ENCODE measurements around the gene GRID2IP. TPM values are rescaled to one million over a fixed set of nuclear protein-coding genes. Genes with fewer than 3 reads are reported as not detected.
"Not testable (repeated sequence)": the region's sequence is repeated elsewhere in the genome, so short reads cannot be mapped to it uniquely, and the experiment has no call there.

The GRID2IP gene
- total and polyA plus RNA-seq, 2 of the 13 experiments (the other 11 are each of a cell fraction or from before 2014, with no cell fraction given), result 0.03 TPM; not detected in 1

GRCh38 chr7:6465862-6466261 is 85.4 kb downstream of the GRID2IP start:
- Histone ChIP-seq H3K4me2 (ENCODE audit: low read depth, low read length) (no peak overlapping the region), H4K20me1 (ENCODE audit: insufficient read depth, low read length) (peaks cover 7% of the 10 kb centered on the region), H3K79me2 (ENCODE audit: insufficient read depth, low read length) (peaks cover 3% of the 10 kb centered on the region), H3K27me3 (ENCODE audit: control insufficient read depth in 1 of 2, insufficient read depth in 2 of 2, low read length in 2 of 2) (no peaks in the 10 kb centered on the region), H3K4me3 (replicated peaks in 1 of 3; ENCODE audit: insufficient read depth in 1 of 3, low read depth in 2 of 3, low read length in 3 of 3) (no peak overlapping the region), H3K4me1 (ENCODE audit: insufficient read depth, low read length) (no peaks in the 10 kb centered on the region), H3K36me3 (replicated peaks in 1 of 2; ENCODE audit: control insufficient read depth in 1 of 2, insufficient read depth in 2 of 2, low read length in 2 of 2) (peaks cover 34 to 68% of the 10 kb centered on the region in 2 experiments), H2AFZ (ENCODE audit: low read length) (no peak overlapping the region), H3K9ac (ENCODE audit: insufficient read depth, low read depth, low read length) (no peak overlapping the region), H3K9me3 (ENCODE audit: low read length) (no peaks in the 10 kb centered on the region), H3K27ac (ENCODE audit: extremely low read length, insufficient read depth, low read length) (no peak overlapping the region)
- FAIRE-seq (no peak), ATAC-seq (no peak; the same call in 2 of the 3 replicates), DNase-seq (ENCODE audit: low spot score) (no peak)
- BruUV-seq (replicated peaks), result no TSS peak
- no peak for TF ChIP-seq RERE (CRISPR knock-in tag; IDR thresholded peaks at IDR 0.05; ENCODE audit: low read depth)
- no peak for TF ChIP-seq TERF1 (CRISPR knock-in tag; IDR thresholded peaks at IDR 0.05)
- no peak for TF ChIP-seq ZNF432 (CRISPR knock-in tag; IDR thresholded peaks at IDR 0.05; ENCODE audit: borderline replicate concordance)
- TF ChIP-seq TFDP1 (CRISPR knock-in tag; IDR thresholded peaks at IDR 0.05; ENCODE audit: borderline replicate concordance), result no peak
- TF ChIP-seq ZKSCAN5 (CRISPR knock-in tag; IDR thresholded peaks at IDR 0.05), result no peak
- ChIA-PET CTCF (ENCODE audit: low intra/inter-chr PET ratio, low total read pairs) (no interaction called here), POLR2A (no interaction called here)
- in situ Hi-C loops (cut with HindIII; ENCODE audit: extremely low pct_ligation_motif_present, low pct_unique_long_range_greater_than_20kb) (no loop called here), intact Hi-C loops (cut with micrococcal nuclease; ENCODE audit: unreplicated experiment) (no loop called here)
- WGBS (ENCODE audit: low lambda C conversion rate), result 98% methylated on average over 8 of the region's 8 CpGs

- ATAC-seq; H3K9me3 ChIP-seq (ENCODE audit: low read length); H3K4me3 ChIP-seq (replicated peaks in 1 of 3; ENCODE audit: insufficient read depth in 1 of 3, low read depth in 2 of 3, low read length in 3 of 3); in situ Hi-C loops (cut with HindIII; ENCODE audit: extremely low pct_ligation_motif_present, low pct_unique_long_range_greater_than_20kb); DNase-seq (ENCODE audit: low spot score); H3K27ac ChIP-seq (ENCODE audit: extremely low read length, insufficient read depth, low read length); H3K4me2 ChIP-seq (ENCODE audit: low read depth, low read length); intact Hi-C loops (cut with micrococcal nuclease; ENCODE audit: unreplicated experiment); H3K4me1 ChIP-seq (ENCODE audit: insufficient read depth, low read length); H2AFZ ChIP-seq (ENCODE audit: low read length); H3K9ac ChIP-seq (ENCODE audit: insufficient read depth, low read depth, low read length); BruUV-seq (replicated peaks); H3K79me2 ChIP-seq (ENCODE audit: insufficient read depth, low read length); H3K27me3 ChIP-seq (ENCODE audit: control insufficient read depth in 1 of 2, insufficient read depth in 2 of 2, low read length in 2 of 2); FAIRE-seq; CTCF ChIA-PET (ENCODE audit: low intra/inter-chr PET ratio, low total read pairs): not testable (repeated sequence)
- Histone ChIP-seq H4K20me1 (ENCODE audit: insufficient read depth, low read length) (peaks cover 11% of the 10 kb centered on the region), H3K36me3 (replicated peaks in 1 of 2; ENCODE audit: control insufficient read depth in 1 of 2, insufficient read depth in 2 of 2, low read length in 2 of 2) (peaks cover 25 to 55% of the 10 kb centered on the region in 2 experiments)
- POLR2A ChIA-PET, result interaction anchor here (0.6 kb wide), 1 partner anchor 16 kb away, joined by 3 read pairs; the partner anchor contains the start of gene DAGLB
- WGBS (ENCODE audit: low lambda C conversion rate), result 91% methylated on average over 5 of the region's 5 CpGs
Measured at GRCh38 chr7:6463609-6464008, 87.7 kb downstream of the GRID2IP start.
